HCT116 (cell line): ENCODE measurements around the gene SORCS2. TPM values are rescaled to one million over a fixed set of nuclear protein-coding genes. Genes with fewer than 3 reads are reported as not detected.

Experiments
- ATAC-seq: fragments of 200-7000 bp; cut with Tn5 transposase; 2 replicates; pipeline ENCODE4 v1.9.1; 2020; ENCODE audit warnings: mild to moderate bottlenecking, moderate library complexity
- BruUV-seq: library from RNA; stranded (reverse); fragments of 400-500 nt; replicated peaks from 2 replicates; lab custom pipeline; 2021; lab: Mats Ljungman, UMichigan
- CTCF ChIA-PET: fragments of 300-600 bp; sonication (Branson Sonifier 250); formaldehyde crosslinking; loops from one replicate; lab custom pipeline; 2021; ENCODE audit warnings: antibody characterized with exemption; lab: Charles Lee
- POLR2A ChIA-PET: fragments of 300-600, 350-600 bp; sonication (Branson Sonifier 250); formaldehyde crosslinking; loops from one replicate; lab custom pipeline; 2021; ENCODE audit warnings: antibody characterized with exemption; lab: Charles Lee
- RAD21 ChIA-PET, 2 experiments: fragments of 300-600 bp; sonication (Branson Sonifier 250); formaldehyde crosslinking; loops; one replicate each; lab custom pipeline; 2023; ENCODE audit warnings: low total read pairs in 2 of 2; ENCODE audit not compliant: uncharacterized antibody in 2 of 2, unreplicated experiment in 2 of 2, low non-redundant PET in 1 of 2; lab: Charles Lee
- DNase-seq: peaks from one replicate; pipeline ENCODE4 v3.0.0-alpha.2; 2010; ENCODE audit warnings: low read depth, low spot score
- H2AFZ ChIP-seq: fragments of 200-600 bp; shearing (Covaris generic), sonication (generic); 2 replicates; pipeline ENCODE4 v1.6.1; 2017; ENCODE audit warnings: low read depth, mixed run types, mixed read lengths, antibody characterized with exemption, low read length; ENCODE audit not compliant: poor library complexity, severe bottlenecking
- H3K27ac ChIP-seq: 2 replicates; pipeline ENCODE4 v1.5.1; 2012; ENCODE audit warnings: low read depth, low read length
- H3K27me3 ChIP-seq: fragments of 200-600 bp; sonication (generic); 2 replicates; pipeline ENCODE4 v1.6.1; 2016; ENCODE audit warnings: mixed run types, low read length, mixed read lengths; ENCODE audit not compliant: insufficient read depth
- H3K36me3 ChIP-seq, 2 experiments: fragments of 200-500 bp in 1 of 2; fragments of 200-600 bp in 1 of 2; sonication (Bioruptor generic) in 1 of 2; sonication (generic) in 1 of 2; 2 replicates each; pipeline versions ENCODE4 v1.5.1 to v1.6.1; 2014 to 2016; ENCODE audit warnings: low read length in 2 of 2, inconsistent platforms in 1 of 2, mixed read lengths in 1 of 2, mixed run types in 1 of 2; ENCODE audit not compliant: insufficient read depth in 2 of 2, control insufficient read depth in 1 of 2
- H3K4me1 ChIP-seq, 2 experiments: fragments of 200-600 bp in 1 of 2; sonication (generic) in 1 of 2; 2 replicates each; pipeline versions ENCODE4 v1.5.1 to v1.6.1; 2012 to 2017; ENCODE audit warnings: low read length in 2 of 2, inconsistent platforms in 1 of 2, mild to moderate bottlenecking in 1 of 2, mixed read lengths in 1 of 2, mixed run types in 1 of 2, moderate library complexity in 1 of 2; ENCODE audit not compliant: insufficient read depth in 2 of 2, control insufficient read depth in 1 of 2
- H3K4me2 ChIP-seq: fragments of 200-600 bp; sonication (generic); 2 replicates; pipeline ENCODE4 v1.6.1; 2017; ENCODE audit warnings: mixed run types, low read length, mixed read lengths
- H3K4me3 ChIP-seq, 2 experiments: fragments of 200-600 bp in 1 of 2; sonication (generic) in 1 of 2; replicated peaks in 1 of 2; 2 replicates each; pipeline ENCODE4 v1.5.1; 2011 to 2016; ENCODE audit warnings: low read length in 2 of 2, control low read depth in 1 of 2, low read depth in 1 of 2, mild to moderate bottlenecking in 1 of 2, mixed read lengths in 1 of 2, mixed run types in 1 of 2
- H3K79me2 ChIP-seq: fragments of 200-600 bp; sonication (generic); 2 replicates; pipeline ENCODE4 v1.6.1; 2017; ENCODE audit warnings: mild to moderate bottlenecking, mixed run types, low read length, moderate library complexity, mixed read lengths; ENCODE audit not compliant: insufficient read depth
- H3K9ac ChIP-seq: fragments of 200-600 bp; sonication (generic); 2 replicates; pipeline ENCODE4 v1.6.1; 2016; ENCODE audit warnings: low read length, mixed read lengths
- H3K9me2 ChIP-seq: fragments of 200-600 bp; sonication (generic), shearing (Covaris generic); 2 replicates; pipeline ENCODE4 v1.6.1; 2017; ENCODE audit warnings: mixed run types, mild to moderate bottlenecking, moderate library complexity; ENCODE audit not compliant: insufficient read depth
- H3K9me3 ChIP-seq, 2 experiments: fragments of 200-500 bp in 1 of 2; fragments of 200-600 bp in 1 of 2; sonication (Bioruptor generic) in 1 of 2; sonication (generic) in 1 of 2; 2 replicates each; pipeline ENCODE4 v1.6.1; 2014 to 2017; ENCODE audit warnings: low read length in 2 of 2, mixed read lengths in 2 of 2, inconsistent platforms in 1 of 2, low read depth in 1 of 2, mild to moderate bottlenecking in 1 of 2, mixed run types in 1 of 2, moderate library complexity in 1 of 2; ENCODE audit not compliant: control insufficient read depth in 1 of 2, insufficient read depth in 1 of 2
- H4K20me1 ChIP-seq: fragments of 200-600 bp; sonication (generic), shearing (Covaris generic); 2 replicates; pipeline ENCODE4 v1.6.1; 2017; ENCODE audit warnings: mixed run types, mild to moderate bottlenecking, moderate library complexity; ENCODE audit not compliant: insufficient read depth
- CEBPB ChIP-seq: IDR thresholded peaks from 2 replicates; pipeline ENCODE4 v1.6.1; 2012; ENCODE audit warnings: low read depth
- EGR1 ChIP-seq: IDR thresholded peaks from 2 replicates; pipeline ENCODE4 v1.6.1; 2012; ENCODE audit warnings: low read depth
- EZH2 ChIP-seq: fragments of 200-600 bp; sonication (generic); IDR thresholded peaks from 2 replicates; pipeline ENCODE4 v1.6.1; 2017; ENCODE audit warnings: antibody characterized with exemption, mixed run types
- FOSL1 ChIP-seq: IDR thresholded peaks from 2 replicates; pipeline ENCODE4 v1.6.1; 2012; ENCODE audit warnings: low read depth
- JUND ChIP-seq: IDR thresholded peaks from 2 replicates; pipeline ENCODE4 v1.6.1; 2012
- RAD21 ChIP-seq: IDR thresholded peaks from 2 replicates; pipeline ENCODE4 v1.6.1; 2012; ENCODE audit warnings: low read depth, mild to moderate bottlenecking
- SP1 ChIP-seq: IDR thresholded peaks from 2 replicates; pipeline ENCODE4 v1.6.1; 2012; ENCODE audit warnings: low read depth
- ZFX ChIP-seq: fragments of 450-650 bp; IDR thresholded peaks from 2 replicates; pipeline ENCODE4 v1.6.1; 2017
- intact Hi-C: fragments of 100-400 bp; cut with micrococcal nuclease; formaldehyde crosslinking; loops from 2 replicates; pipeline ENCODE4 v1.10.0; 2022
- total RNA-seq: library from RNA; stranded (reverse); gene quantifications from one replicate; pipeline ENCODE4 v1.2.1, GENCODE V29; 2021; ENCODE audit not compliant: unreplicated experiment
- TF ChIP-seq, protein P1 (sequence below): IDR thresholded peaks from 2 replicates; pipeline ENCODE4 v1.6.1; 2011; ENCODE audit warnings: mild to moderate bottlenecking, low read length, moderate library complexity; ENCODE audit not compliant: insufficient replicate concordance; ENCODE audit errors: extremely low read depth
- TF ChIP-seq, protein P2 (sequence below): IDR thresholded peaks from 2 replicates; pipeline ENCODE4 v1.6.1; 2012
- TF ChIP-seq, protein P3 (sequence below): IDR thresholded peaks from 2 replicates; pipeline ENCODE4 v1.6.1; 2012
- TF ChIP-seq, protein P4 (sequence below): IDR thresholded peaks from 2 replicates; pipeline ENCODE4 v1.6.1; 2012; ENCODE audit warnings: low read depth
- TF ChIP-seq, protein P5 (sequence below), 3 experiments: fragments of 200-600 bp in 1 of 3; sonication (generic) in 1 of 3; IDR thresholded peaks in 2 of 3; conservative IDR thresholded peaks in 1 of 3; 2 replicates each; pipeline ENCODE4 v1.5.1; 2012 to 2017; ENCODE audit warnings: low read depth in 2 of 3, low read length in 2 of 3, antibody characterized with exemption in 1 of 3, borderline replicate concordance in 1 of 3, control low read depth in 1 of 3, mild to moderate bottlenecking in 1 of 3, mixed read lengths in 1 of 3, mixed run types in 1 of 3, moderate library complexity in 1 of 3; ENCODE audit not compliant: insufficient read depth in 1 of 3

The SORCS2 gene
- total RNA-seq, 1 experiment from 2014 or later: 0.37 TPM

DNA sequence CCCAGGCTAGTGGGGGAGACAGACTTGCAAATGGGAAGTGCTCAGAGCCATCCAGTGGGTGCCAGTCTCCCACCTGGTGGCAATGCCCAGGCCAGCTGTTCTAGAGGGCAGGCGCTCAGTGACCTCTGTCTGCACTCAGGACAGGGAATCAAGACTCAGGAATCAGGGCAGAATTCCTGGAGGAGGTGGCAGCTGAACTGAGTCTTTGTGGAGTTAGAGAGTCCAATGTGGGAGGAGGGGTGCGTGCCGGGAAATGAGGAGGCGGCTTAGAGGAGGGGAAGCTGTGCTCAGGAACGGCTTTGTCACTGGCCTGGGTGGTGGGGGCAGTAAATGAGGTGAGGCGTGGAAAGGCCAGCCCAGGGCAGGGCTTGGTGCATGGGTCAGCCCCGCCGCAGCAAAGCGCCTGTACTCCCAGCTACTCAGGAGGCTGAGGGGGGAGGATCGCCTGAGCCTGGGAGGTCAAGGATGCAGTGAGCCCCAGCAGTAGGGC is 31.3 kb upstream of the SORCS2 start:
- intact Hi-C loops: no loop called here
- ATAC-seq: no peak
- Histone ChIP-seq H3K27me3 (no peaks in the 10 kb centered on the region), H3K4me1 (no peaks in the 10 kb centered on the region), H3K36me3 (no peaks in the 10 kb centered on the region), H3K9ac (no peak overlapping the region), H3K4me2 (no peak overlapping the region), H3K27ac (no peak overlapping the region)
- CTCF ChIA-PET: no interaction called here
- POLR2A ChIA-PET: no interaction called here
- RAD21 ChIA-PET: no interaction called here
- no peak for DNase-seq
- no peak for TF ChIP-seq CEBPB
- TF ChIP-seq RAD21: no peak
- TF ChIP-seq, protein P1, sequence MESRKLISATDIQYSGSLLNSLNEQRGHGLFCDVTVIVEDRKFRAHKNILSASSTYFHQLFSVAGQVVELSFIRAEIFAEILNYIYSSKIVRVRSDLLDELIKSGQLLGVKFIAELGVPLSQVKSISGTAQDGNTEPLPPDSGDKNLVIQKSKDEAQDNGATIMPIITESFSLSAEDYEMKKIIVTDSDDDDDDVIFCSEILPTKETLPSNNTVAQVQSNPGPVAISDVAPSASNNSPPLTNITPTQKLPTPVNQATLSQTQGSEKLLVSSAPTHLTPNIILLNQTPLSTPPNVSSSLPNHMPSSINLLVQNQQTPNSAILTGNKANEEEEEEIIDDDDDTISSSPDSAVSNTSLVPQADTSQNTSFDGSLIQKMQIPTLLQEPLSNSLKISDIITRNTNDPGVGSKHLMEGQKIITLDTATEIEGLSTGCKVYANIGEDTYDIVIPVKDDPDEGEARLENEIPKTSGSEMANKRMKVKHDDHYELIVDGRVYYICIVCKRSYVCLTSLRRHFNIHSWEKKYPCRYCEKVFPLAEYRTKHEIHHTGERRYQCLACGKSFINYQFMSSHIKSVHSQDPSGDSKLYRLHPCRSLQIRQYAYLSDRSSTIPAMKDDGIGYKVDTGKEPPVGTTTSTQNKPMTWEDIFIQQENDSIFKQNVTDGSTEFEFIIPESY: no peak
- TF ChIP-seq EZH2: no peak
- no peak for TF ChIP-seq JUND
- TF ChIP-seq ZFX: no peak
- TF ChIP-seq, protein P2, sequence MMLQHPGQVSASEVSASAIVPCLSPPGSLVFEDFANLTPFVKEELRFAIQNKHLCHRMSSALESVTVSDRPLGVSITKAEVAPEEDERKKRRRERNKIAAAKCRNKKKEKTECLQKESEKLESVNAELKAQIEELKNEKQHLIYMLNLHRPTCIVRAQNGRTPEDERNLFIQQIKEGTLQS: no peak
- TF ChIP-seq EGR1: no peak
- TF ChIP-seq, all 23 proteins: peak for 0
- Histone ChIP-seq H3K4me3 (no peak overlapping the region), H3K9me2 (no peaks in the 10 kb centered on the region), H3K79me2 (no peaks in the 10 kb centered on the region), H2AFZ (no peak overlapping the region), H3K9me3 (no peaks in the 10 kb centered on the region), H4K20me1 (no peaks in the 10 kb centered on the region)
- BruUV-seq: no TSS peak

DNA sequence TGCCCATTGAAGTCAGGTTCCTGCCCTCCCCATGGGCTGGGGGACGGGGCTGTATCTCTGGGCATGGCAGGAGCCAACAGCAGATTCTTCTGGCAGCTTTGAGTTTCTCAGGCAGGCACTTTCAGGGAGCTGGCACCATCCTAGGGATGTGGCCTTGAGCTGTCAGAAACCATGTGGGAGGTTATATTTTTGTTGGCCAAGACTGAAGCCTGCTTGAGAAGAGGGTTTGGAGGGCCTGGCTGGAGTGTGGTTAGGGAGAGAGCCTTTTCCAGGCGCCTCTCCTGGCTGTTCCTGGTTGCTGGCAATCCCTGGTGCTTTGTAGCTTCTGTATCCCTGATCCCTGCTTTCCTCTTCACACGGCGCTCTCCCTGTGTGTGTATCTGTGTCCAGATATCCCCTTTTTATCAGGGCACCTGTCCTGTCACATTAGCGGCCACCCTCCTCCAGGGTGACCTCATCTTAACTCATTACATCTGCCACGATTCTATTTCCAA is 30.6 kb upstream of the SORCS2 start:
- Histone ChIP-seq H3K4me3 (no peak overlapping the region), H3K79me2 (no peaks in the 10 kb centered on the region), H3K9me2 (no peaks in the 10 kb centered on the region), H2AFZ (no peak overlapping the region), H3K4me1 (no peaks in the 10 kb centered on the region), H3K27me3 (no peaks in the 10 kb centered on the region), H4K20me1 (no peaks in the 10 kb centered on the region), H3K9ac (no peak overlapping the region), H3K36me3 (no peaks in the 10 kb centered on the region), H3K9me3 (no peaks in the 10 kb centered on the region), H3K4me2 (no peak overlapping the region), H3K27ac (no peak overlapping the region)
- ChIA-PET POLR2A (no interaction called here), CTCF (no interaction called here), RAD21 (no interaction called here)
- ATAC-seq: no peak
- BruUV-seq: no TSS peak
- no peak for DNase-seq
- intact Hi-C loops: no loop called here
- TF ChIP-seq, protein P3, sequence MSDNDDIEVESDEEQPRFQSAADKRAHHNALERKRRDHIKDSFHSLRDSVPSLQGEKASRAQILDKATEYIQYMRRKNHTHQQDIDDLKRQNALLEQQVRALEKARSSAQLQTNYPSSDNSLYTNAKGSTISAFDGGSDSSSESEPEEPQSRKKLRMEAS: no peak
- TF ChIP-seq, protein P4, sequence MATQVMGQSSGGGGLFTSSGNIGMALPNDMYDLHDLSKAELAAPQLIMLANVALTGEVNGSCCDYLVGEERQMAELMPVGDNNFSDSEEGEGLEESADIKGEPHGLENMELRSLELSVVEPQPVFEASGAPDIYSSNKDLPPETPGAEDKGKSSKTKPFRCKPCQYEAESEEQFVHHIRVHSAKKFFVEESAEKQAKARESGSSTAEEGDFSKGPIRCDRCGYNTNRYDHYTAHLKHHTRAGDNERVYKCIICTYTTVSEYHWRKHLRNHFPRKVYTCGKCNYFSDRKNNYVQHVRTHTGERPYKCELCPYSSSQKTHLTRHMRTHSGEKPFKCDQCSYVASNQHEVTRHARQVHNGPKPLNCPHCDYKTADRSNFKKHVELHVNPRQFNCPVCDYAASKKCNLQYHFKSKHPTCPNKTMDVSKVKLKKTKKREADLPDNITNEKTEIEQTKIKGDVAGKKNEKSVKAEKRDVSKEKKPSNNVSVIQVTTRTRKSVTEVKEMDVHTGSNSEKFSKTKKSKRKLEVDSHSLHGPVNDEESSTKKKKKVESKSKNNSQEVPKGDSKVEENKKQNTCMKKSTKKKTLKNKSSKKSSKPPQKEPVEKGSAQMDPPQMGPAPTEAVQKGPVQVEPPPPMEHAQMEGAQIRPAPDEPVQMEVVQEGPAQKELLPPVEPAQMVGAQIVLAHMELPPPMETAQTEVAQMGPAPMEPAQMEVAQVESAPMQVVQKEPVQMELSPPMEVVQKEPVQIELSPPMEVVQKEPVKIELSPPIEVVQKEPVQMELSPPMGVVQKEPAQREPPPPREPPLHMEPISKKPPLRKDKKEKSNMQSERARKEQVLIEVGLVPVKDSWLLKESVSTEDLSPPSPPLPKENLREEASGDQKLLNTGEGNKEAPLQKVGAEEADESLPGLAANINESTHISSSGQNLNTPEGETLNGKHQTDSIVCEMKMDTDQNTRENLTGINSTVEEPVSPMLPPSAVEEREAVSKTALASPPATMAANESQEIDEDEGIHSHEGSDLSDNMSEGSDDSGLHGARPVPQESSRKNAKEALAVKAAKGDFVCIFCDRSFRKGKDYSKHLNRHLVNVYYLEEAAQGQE: no peak
- TF ChIP-seq FOSL1 (no peak), SP1 (no peak), JUND (no peak)
- TF ChIP-seq, protein P5, sequence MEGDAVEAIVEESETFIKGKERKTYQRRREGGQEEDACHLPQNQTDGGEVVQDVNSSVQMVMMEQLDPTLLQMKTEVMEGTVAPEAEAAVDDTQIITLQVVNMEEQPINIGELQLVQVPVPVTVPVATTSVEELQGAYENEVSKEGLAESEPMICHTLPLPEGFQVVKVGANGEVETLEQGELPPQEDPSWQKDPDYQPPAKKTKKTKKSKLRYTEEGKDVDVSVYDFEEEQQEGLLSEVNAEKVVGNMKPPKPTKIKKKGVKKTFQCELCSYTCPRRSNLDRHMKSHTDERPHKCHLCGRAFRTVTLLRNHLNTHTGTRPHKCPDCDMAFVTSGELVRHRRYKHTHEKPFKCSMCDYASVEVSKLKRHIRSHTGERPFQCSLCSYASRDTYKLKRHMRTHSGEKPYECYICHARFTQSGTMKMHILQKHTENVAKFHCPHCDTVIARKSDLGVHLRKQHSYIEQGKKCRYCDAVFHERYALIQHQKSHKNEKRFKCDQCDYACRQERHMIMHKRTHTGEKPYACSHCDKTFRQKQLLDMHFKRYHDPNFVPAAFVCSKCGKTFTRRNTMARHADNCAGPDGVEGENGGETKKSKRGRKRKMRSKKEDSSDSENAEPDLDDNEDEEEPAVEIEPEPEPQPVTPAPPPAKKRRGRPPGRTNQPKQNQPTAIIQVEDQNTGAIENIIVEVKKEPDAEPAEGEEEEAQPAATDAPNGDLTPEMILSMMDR (IDR thresholded peaks at IDR 0.05 in 2 of 3, conservative IDR thresholded peaks at IDR 0.05 in 1 of 3; ENCODE audit: borderline replicate concordance in 1 of 3, insufficient read depth in 1 of 3, low read depth in 2 of 3, low read length in 2 of 3): no peak
